ENCODE measurements around the gene SMARCE1.

DNA sequence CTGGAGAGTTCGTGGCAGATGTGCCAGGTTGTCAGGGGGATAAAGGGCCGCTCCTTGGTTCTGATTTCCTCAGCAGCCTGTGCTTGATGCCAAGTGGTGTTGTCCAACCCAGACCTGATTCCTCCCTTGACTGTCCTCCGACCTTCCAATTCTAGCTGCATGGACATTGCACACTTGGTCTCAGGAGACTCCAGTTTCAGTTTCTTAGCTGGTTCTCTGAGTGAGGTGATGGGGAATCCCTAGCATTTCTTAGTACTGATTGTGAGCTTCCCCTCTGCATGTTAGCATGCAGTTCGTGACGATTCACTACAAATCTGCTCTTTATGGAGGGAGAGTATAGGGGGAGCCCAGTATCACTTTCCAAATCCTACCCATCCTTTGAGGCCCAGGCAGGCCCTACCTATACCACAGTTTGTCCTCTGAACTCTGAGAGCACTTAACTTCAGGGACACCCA is 70.0 kb downstream of the SMARCE1 start:
- TF ChIP-seq EZH2 (IDR thresholded peaks at IDR 0.05; ENCODE audit: borderline replicate concordance, insufficient read depth, low read length, poor library complexity, severe bottlenecking): no peak
- TF ChIP-seq, protein P1, sequence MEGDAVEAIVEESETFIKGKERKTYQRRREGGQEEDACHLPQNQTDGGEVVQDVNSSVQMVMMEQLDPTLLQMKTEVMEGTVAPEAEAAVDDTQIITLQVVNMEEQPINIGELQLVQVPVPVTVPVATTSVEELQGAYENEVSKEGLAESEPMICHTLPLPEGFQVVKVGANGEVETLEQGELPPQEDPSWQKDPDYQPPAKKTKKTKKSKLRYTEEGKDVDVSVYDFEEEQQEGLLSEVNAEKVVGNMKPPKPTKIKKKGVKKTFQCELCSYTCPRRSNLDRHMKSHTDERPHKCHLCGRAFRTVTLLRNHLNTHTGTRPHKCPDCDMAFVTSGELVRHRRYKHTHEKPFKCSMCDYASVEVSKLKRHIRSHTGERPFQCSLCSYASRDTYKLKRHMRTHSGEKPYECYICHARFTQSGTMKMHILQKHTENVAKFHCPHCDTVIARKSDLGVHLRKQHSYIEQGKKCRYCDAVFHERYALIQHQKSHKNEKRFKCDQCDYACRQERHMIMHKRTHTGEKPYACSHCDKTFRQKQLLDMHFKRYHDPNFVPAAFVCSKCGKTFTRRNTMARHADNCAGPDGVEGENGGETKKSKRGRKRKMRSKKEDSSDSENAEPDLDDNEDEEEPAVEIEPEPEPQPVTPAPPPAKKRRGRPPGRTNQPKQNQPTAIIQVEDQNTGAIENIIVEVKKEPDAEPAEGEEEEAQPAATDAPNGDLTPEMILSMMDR (IDR thresholded peaks at IDR 0.05; ENCODE audit: poor library complexity, severe bottlenecking): no peak
- TF ChIP-seq SMC3 (conservative IDR thresholded peaks at IDR 0.05; ENCODE audit: poor library complexity): no peak
- TF ChIP-seq EP300 (conservative IDR thresholded peaks at IDR 0.05; ENCODE audit: poor library complexity, severe bottlenecking): no peak
- TF ChIP-seq, protein P2, sequence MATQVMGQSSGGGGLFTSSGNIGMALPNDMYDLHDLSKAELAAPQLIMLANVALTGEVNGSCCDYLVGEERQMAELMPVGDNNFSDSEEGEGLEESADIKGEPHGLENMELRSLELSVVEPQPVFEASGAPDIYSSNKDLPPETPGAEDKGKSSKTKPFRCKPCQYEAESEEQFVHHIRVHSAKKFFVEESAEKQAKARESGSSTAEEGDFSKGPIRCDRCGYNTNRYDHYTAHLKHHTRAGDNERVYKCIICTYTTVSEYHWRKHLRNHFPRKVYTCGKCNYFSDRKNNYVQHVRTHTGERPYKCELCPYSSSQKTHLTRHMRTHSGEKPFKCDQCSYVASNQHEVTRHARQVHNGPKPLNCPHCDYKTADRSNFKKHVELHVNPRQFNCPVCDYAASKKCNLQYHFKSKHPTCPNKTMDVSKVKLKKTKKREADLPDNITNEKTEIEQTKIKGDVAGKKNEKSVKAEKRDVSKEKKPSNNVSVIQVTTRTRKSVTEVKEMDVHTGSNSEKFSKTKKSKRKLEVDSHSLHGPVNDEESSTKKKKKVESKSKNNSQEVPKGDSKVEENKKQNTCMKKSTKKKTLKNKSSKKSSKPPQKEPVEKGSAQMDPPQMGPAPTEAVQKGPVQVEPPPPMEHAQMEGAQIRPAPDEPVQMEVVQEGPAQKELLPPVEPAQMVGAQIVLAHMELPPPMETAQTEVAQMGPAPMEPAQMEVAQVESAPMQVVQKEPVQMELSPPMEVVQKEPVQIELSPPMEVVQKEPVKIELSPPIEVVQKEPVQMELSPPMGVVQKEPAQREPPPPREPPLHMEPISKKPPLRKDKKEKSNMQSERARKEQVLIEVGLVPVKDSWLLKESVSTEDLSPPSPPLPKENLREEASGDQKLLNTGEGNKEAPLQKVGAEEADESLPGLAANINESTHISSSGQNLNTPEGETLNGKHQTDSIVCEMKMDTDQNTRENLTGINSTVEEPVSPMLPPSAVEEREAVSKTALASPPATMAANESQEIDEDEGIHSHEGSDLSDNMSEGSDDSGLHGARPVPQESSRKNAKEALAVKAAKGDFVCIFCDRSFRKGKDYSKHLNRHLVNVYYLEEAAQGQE (IDR thresholded peaks at IDR 0.05; ENCODE audit: borderline replicate concordance): no peak
- TF ChIP-seq RAD21 (conservative IDR thresholded peaks at IDR 0.05): no peak
- no peak for TF ChIP-seq POLR2AphosphoS5 (IDR thresholded peaks at IDR 0.05)
- TF ChIP-seq MXI1 (conservative IDR thresholded peaks at IDR 0.05; ENCODE audit: poor library complexity, severe bottlenecking): no peak
